Measurements from ENCODE around the gene IFT122. TPM values are rescaled to one million over a fixed set of nuclear protein-coding genes. Genes with fewer than 3 reads are reported as not detected.

The IFT122 gene
- total RNA-seq, 4 donors from 2014 or later: 9.5 to 47.6 (median 24.5) TPM

- Histone ChIP-seq H3K36me3 (no peaks in the 10 kb centered on the region), H3K9me3 (no peaks in the 10 kb centered on the region), H3K27ac (no peak overlapping the region), H3K4me1 (peaks cover 11% of the 10 kb centered on the region), H3K27me3 (no peaks in the 10 kb centered on the region), H3K4me3 (no peak overlapping the region)
- 98% methylated on average over 20 of the region's 20 CpGs for WGBS
- TF ChIP-seq CTCF (IDR thresholded peaks at IDR 0.05): no peak
- TF ChIP-seq POLR2AphosphoS5 (IDR thresholded peaks at IDR 0.05): no peak
- no peak for TF ChIP-seq EP300 (IDR thresholded peaks at IDR 0.05)
- TF ChIP-seq POLR2A (IDR thresholded peaks at IDR 0.05): no peak
- DNase-seq (ENCODE audit: low spot score in 2 of 2): no peak
Observed at GRCh38 chr3:129532261-129532660, 92.2 kb downstream of the IFT122 start.

GRCh38 chr3:129533406-129533805, 93.4 kb downstream of the IFT122 start:
- Histone ChIP-seq H3K27ac (no peak overlapping the region), H3K4me1 (peaks cover 11% of the 10 kb centered on the region), H3K27me3 (no peaks in the 10 kb centered on the region), H3K4me3 (no peak overlapping the region), H3K36me3 (no peaks in the 10 kb centered on the region), H3K9me3 (no peaks in the 10 kb centered on the region)
- DNase-seq (ENCODE audit: low spot score in 2 of 2): no peak
- TF ChIP-seq POLR2AphosphoS5 (IDR thresholded peaks at IDR 0.05) (no peak), POLR2A (IDR thresholded peaks at IDR 0.05) (no peak), CTCF (IDR thresholded peaks at IDR 0.05) (no peak), EP300 (IDR thresholded peaks at IDR 0.05) (no peak)
- WGBS: 93% methylated on average over 13 of the region's 16 CpGs

GRCh38 chr3:129534428-129535027, 94.5 kb downstream of the IFT122 start:
- H3K4me3 ChIP-seq: no peak overlapping the region
- DNase-seq (ENCODE audit: low spot score in 2 of 2): no peak
- TF ChIP-seq POLR2AphosphoS5 (IDR thresholded peaks at IDR 0.05): no peak
- no peak for TF ChIP-seq CTCF (IDR thresholded peaks at IDR 0.05)
- no peak for TF ChIP-seq EP300 (IDR thresholded peaks at IDR 0.05)
- TF ChIP-seq POLR2A (IDR thresholded peaks at IDR 0.05): no peak
- no peaks in the 10 kb centered on the region for H3K27me3 ChIP-seq
- H3K27ac ChIP-seq: no peak overlapping the region
- no peaks in the 10 kb centered on the region for H3K36me3 ChIP-seq
- H3K4me1 ChIP-seq: peaks cover 10% of the 10 kb centered on the region
- H3K9me3 ChIP-seq: no peaks in the 10 kb centered on the region
- WGBS: 88% methylated on average over 4 of the region's 4 CpGs

- Histone ChIP-seq H3K9me3 (no peaks in the 10 kb centered on the region), H3K4me1 (peaks cover 5% of the 10 kb centered on the region), H3K27me3 (no peaks in the 10 kb centered on the region), H3K36me3 (no peaks in the 10 kb centered on the region), H3K27ac (no peak overlapping the region), H3K4me3 (no peak overlapping the region)
- no peak for DNase-seq (ENCODE audit: low spot score in 2 of 2)
- 100% methylated on average over 1 of the region's 1 CpG for WGBS
- TF ChIP-seq POLR2A (IDR thresholded peaks at IDR 0.05): no peak
Observed at GRCh38 chr3:129535075-129535474, 95.1 kb downstream of the IFT122 start.

- Histone ChIP-seq H3K27me3 (no peaks in the 10 kb centered on the region), H3K27ac (no peak overlapping the region), H3K4me1 (no peaks in the 10 kb centered on the region), H3K9me3 (no peaks in the 10 kb centered on the region), H3K36me3 (no peaks in the 10 kb centered on the region), H3K4me3 (no peak overlapping the region)
- DNase-seq (ENCODE audit: low spot score in 2 of 2): no peak
- TF ChIP-seq CTCF (IDR thresholded peaks at IDR 0.05) (no peak), EP300 (IDR thresholded peaks at IDR 0.05) (no peak), POLR2AphosphoS5 (IDR thresholded peaks at IDR 0.05) (no peak), POLR2A (IDR thresholded peaks at IDR 0.05) (no peak)
- 95% methylated on average over 2 of the region's 2 CpGs for WGBS
Observed at GRCh38 chr3:129536374-129536667, 96.3 kb downstream of the IFT122 start.

- TF ChIP-seq EP300 (IDR thresholded peaks at IDR 0.05) (no peak), POLR2A (IDR thresholded peaks at IDR 0.05) (no peak), POLR2AphosphoS5 (IDR thresholded peaks at IDR 0.05) (no peak), CTCF (IDR thresholded peaks at IDR 0.05) (no peak)
- no peak for DNase-seq (ENCODE audit: low spot score in 2 of 2)
- 51% methylated on average over 3 of the region's 3 CpGs for WGBS
- Histone ChIP-seq H3K36me3 (no peaks in the 10 kb centered on the region), H3K4me3 (no peak overlapping the region), H3K4me1 (no peaks in the 10 kb centered on the region), H3K9me3 (no peaks in the 10 kb centered on the region), H3K27me3 (no peaks in the 10 kb centered on the region), H3K27ac (no peak overlapping the region)
Observed at GRCh38 chr3:129536804-129537203, 96.8 kb downstream of the IFT122 start.
